Measurements from ENCODE around the gene A2M.

DNA sequence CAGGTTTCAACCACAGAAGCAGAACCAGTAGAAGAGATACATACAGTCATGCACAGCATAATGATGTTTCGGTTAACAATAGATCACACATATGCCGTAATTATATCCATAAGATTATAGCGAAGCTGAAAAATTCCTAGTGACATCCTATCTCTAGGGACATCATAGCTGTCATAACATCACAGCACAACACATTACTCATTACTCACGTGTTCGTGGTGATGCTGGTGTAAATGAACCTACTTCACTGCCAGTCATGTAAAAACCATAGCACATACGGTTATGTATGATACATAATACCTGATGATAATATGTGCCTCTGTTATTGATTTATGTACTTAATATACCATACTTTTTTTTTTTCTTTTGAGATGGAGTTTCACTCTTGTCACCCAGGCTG, 81.6 kb downstream of the A2M start:
- TF ChIP-seq, protein P1, sequence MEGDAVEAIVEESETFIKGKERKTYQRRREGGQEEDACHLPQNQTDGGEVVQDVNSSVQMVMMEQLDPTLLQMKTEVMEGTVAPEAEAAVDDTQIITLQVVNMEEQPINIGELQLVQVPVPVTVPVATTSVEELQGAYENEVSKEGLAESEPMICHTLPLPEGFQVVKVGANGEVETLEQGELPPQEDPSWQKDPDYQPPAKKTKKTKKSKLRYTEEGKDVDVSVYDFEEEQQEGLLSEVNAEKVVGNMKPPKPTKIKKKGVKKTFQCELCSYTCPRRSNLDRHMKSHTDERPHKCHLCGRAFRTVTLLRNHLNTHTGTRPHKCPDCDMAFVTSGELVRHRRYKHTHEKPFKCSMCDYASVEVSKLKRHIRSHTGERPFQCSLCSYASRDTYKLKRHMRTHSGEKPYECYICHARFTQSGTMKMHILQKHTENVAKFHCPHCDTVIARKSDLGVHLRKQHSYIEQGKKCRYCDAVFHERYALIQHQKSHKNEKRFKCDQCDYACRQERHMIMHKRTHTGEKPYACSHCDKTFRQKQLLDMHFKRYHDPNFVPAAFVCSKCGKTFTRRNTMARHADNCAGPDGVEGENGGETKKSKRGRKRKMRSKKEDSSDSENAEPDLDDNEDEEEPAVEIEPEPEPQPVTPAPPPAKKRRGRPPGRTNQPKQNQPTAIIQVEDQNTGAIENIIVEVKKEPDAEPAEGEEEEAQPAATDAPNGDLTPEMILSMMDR (IDR thresholded peaks at IDR 0.05 in 4 of 5, conservative IDR thresholded peaks at IDR 0.05 in 1 of 5) = no peak
- no peak for TF ChIP-seq POLR2A (IDR thresholded peaks at IDR 0.05)
